GM11168 (cell line): ENCODE data around the gene TUBA3E.
"Not testable (repeated sequence)": the region's sequence is repeated elsewhere in the genome, so short reads cannot be mapped to it uniquely, and the experiment has no call there.

Experiments used
- in situ Hi-C: fragments of 300-500 bp; cut with MboI; formaldehyde crosslinking; loops from one replicate; pipeline ENCODE4 v1.12.0; 2022; ENCODE audit warnings: low sequenced_read_pairs; ENCODE audit not compliant: unreplicated experiment

Gene TUBA3E

DNA sequence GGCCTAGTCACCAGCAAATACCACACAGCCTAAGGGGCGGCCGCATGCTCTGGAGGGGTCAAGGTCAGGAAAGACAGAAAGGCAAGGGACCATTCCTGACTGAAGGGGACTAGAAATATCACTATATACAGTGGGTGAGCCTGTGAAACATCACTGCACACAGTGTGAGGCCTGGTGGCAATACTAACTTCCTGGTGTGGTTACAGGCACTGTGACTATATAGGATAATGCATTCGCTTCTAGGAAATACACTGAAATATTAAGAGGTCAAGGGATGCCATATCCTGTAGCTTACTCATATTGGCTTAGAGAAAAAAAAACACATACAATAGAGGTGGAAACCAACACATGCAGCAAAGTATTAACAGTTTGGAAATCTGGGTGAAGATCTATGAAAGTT is 29.1 kb downstream of the TUBA3E start:
- in situ Hi-C loops: not testable (repeated sequence)

DNA sequence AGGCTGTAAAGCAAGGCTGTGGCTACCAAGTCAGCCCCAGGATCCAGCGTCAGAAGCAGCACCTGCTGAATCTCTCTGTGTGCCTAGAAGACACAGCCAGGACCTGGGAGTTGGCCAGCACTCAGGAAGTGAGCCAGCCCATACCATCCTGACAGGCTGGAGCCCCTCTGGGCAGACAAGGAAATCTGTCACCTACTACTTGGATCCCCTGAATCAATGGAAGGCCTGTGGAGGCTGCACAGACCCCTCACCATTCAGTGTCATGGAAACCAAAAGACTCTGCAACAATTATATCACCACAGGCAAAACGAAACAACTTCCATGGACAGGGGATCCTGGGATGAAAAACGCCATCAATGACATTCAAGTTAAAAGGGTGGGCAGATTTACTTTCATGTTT is 31.6 kb downstream of the TUBA3E start:
- in situ Hi-C loops: not testable (repeated sequence)

DNA sequence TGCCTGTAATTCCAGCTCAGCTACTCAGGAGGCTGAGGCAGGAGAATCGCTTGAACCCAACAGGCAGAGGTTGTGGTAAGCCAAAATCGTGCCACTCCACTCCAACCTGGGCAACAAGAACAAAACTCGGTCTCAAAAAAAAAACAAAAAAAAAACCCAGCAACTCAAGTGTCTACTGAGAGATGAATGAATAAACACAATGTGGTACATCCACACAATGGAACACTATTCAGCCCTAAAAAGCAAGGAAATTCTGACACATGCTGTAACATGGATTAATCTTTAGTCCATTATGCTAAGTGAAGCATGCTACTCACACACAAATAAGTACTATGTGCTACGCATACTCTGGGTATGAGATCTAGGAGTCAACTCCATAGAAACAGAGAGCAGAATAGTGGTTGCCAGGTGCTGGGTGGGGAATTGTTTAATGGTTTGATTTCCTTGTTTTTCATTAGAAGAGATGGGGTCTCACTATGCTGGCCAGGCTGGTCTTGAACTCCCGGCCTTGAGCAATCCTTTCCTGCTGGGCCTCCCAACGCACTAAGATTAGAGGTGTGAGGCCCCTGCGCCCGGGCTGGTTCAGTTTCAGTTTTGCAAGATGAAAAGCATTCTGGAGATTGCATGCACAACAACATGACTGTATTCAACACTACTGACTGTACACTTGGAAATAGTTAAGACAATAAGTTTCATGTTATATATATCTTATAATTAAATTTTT is 32.8 kb downstream of the TUBA3E start:
- in situ Hi-C loops: no loop called here

DNA sequence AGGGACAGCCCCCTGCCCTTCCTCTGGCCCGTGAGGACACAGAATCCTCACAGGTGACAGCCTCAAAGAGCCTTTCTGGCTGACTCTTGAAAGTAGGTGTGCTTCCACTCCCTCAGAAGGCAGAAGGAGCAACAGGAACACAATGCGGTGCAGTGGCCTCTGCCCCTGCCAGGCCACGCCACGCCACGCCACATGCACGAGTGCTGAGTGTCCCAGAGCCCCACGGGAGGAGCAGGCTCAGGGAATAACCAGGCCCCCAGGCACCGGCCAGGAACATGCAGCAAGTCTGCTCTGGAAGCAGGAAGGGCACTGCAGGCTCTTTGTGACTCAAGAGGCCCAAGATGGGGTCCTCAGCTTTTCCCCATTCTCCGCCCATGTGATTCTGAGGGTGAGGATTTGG is 35.3 kb downstream of the TUBA3E start:
- in situ Hi-C loops: no loop called here

DNA sequence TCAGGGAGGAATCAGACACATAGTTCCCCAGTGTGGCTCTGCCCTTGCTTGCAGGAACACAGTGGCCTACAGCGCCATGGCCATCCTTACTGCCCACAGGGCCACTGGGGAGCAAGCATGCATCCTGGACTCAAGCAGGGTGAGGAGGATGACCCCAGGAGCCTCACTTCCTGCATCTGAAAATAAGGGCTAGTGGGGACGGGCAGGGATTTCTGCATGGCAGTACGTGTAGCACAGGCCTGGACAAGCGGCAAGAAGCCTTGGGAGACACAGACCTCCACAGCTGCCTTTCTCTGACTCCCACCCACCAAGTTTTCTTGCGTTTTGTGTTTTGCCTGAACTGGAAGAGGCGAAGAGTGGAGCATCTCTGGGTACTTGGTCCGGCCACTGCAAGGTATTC is 35.8 kb downstream of the TUBA3E start:
- in situ Hi-C loops: not testable (repeated sequence)

DNA sequence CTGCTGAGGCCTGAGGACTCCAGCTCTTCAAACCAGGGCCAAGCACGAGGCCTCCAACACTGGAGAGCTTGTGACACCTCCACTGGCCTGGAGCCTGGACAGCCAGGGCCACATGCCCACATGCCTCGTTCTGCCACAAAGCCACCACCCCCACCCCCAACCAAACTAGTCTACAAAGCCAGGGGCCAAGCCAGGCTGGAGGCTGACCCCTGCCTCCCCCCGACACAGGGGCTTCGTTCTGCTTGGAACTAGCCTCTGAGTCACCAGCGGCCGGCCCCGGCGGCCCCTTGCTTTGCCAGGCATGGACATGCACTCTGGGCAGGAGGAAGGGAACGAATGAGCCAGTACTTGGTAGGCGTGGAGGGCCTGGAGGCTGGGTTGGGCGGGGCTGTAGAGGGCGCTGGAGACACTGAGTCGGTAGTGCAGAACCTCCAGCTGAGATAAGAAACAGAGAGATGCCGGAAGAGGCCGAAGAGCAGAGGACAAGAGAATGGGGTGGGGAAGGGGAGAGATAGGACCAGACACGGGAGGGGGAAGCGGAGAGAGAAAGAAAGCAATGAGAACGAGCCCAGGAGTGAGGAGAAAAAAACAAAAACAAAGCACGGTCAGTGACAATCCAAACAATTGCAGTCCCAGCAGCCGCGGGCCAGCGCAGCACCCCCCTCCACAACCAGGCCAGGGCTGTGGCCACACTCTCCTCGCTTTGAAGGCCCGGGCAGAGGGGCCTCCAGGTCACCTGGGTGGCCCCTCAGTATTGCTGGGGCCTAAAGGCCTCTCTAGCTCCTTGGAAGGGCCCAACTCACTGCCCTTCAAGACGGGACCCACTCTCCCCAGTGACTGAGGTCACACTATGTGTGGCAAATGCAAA is 37.2 kb downstream of the TUBA3E start:
- in situ Hi-C loops: not testable (repeated sequence)

DNA sequence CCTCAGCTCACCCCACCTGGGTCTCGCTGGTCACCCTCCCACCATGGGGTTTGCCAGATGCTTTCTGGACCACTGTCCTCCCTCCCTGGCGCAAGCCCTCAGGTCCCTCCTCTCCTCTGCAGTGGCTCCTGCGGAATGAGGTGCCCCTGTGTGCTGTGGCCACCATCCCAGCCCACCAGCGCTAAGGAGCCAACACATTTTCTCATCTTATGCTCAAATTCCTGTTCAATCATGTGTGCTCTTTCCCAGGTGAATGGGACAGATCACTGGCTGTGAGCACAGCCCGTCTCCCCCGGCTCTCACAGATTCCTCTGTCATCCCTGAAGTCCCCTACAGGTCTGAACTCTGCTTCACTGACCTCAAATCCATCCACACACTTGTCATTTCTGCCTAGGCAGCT is 38.1 kb downstream of the TUBA3E start:
- in situ Hi-C loops: no loop called here

DNA sequence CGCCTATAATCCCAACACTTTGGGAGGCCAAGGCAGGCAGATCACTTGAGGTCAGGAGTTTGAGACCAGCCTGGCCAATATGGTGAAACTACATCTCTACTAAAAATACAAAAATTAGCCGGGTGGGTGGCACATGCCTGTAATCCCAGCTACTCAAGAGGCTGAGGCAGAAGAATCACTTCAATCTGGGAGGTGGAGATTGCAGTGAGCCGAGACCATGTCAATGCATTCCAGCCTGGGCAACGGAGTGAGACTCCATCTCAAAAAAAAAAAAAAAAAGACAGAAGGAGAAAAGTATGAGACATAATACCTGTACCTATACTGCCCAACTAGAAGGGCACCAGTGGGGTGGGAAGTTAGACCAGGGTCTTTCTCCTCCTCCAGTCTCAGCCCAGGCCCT is 38.9 kb downstream of the TUBA3E start:
- in situ Hi-C loops: loop anchor here (5.0 kb wide), 1 partner anchor 1358 kb away; no protein-coding TSS in a partner anchor

DNA sequence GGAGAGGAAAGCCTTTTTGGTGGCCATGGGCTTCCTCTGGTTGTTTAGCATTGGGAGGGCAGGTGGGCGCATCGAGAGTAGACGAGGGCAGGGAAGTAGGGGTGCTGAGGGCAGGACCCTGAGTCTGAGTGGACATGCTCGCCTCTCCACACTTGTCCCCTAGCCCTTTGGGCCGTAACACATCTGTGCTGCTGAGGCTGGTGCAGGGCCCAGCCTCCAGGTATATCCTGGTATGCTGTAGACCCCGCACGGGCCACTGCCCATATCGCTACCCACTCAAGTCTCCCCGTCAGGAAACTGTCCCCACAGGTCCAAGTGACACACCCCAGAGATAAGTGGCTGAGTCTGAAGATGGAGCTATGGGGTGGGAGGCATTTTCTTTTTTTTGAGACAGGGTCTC is 39.6 kb downstream of the TUBA3E start:
- in situ Hi-C loops: loop anchor here (5.0 kb wide), 1 partner anchor 1359 kb away; no protein-coding TSS in a partner anchor

DNA sequence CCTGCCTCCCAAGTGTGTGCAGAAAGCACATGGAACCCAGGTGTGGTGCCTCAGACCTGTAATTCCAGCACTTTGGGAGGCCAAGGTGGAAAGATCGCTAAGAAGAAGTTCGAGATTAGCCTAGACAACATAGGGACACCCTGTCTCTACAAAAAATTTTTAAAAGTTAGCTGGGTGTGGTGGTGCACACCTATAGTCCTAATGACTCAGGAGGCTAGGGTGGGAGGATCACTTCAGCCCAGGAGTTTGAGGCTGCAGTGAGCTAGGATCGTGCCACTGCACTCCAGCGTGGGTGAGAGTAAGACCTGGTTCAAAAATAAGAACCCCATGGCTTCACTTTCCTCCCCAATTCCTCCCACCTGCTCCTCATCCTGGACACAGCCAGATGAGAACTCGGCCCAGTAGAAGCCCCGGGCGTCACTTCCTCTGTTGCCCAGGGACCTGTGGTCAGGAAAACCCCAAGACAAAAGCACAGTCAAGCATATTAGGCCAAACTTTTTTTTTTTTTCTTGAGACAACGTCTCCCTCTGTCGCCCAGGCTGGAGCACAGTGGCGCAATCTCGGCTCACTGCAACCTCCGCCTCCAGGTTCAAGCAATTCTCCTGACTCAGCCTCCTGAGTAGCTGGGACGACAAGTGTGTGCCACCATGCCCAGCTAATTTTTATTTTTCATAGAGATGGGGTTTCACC is 40.3 kb downstream of the TUBA3E start:
- in situ Hi-C loops: loop anchor here (5.0 kb wide), 1 partner anchor 1359 kb away; no protein-coding TSS in a partner anchor

DNA sequence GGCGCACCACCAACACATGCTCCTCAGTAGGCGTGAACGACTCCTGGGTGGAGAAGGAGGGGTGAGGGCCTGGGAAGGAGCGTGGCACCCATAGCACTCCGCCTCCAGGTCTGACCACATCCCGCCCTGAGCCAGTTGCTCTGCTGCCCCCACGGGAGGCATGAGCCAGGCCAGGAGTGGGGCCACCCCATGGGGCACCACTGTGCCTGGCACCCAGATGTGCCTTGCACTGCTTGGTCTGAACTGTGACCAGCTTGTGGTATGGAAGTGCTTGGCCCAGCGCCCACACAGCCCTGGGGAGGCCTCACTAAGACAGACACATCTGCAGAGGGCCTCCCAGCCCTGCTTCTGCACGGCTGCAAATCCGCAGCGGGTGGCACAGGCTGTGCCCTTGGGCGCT is 40.9 kb downstream of the TUBA3E start:
- in situ Hi-C loops: loop anchor here (5.0 kb wide), 1 partner anchor 1360 kb away; no protein-coding TSS in a partner anchor

DNA sequence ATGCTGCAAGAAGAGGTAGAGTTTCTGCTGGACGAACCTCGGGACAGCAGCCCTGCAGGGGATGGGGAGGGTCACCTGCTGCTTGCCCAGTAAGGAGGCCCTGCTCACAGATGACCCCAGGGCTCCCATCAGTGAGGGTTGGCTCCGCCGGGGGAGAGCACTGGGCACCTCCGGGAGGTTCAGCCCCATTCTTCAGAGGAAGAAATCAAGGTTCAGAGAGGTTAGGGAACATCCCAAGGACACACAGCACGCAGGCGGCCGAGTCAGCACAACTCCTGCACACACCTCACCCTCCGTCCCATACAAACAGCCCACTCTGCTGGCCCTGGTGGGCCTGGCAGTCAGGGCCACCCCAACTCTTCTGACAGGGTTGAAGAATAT is 41.6 kb downstream of the TUBA3E start:
- in situ Hi-C loops: loop anchor here (5.0 kb wide), 1 partner anchor 1361 kb away; no protein-coding TSS in a partner anchor

DNA sequence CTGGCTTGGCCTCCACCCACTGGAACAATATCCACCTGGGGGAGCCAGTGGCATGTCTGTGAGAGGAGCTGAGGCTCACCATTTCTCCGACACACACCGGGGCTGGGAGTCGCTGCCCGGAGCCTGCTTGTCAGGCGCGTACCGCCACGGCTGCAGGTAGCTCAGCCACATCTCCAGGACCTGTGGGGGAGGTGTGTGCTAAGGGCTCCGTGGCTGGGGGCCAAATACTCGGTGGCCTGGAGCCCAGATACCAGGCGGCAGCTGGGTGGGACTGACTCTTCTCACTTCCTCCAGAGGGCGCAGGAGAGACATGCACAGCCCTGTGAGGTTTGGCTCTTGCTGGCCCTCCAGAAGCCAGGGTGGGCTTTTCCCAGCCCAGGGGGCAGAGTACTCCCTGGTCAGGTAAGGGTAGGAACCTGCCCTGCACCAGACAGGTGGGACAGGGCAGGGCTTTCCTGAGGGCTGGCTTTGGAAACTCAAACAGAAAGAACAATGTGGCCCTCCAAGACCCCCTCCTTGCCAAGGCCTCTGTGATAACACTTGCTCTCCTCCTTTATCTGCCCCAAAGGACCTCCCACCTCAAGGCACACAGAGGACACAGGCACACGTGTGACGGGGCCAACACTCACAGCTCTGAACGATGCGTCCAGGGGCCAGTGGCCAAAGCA is 42.1 kb downstream of the TUBA3E start:
- in situ Hi-C loops: loop anchor here (5.0 kb wide), 1 partner anchor 1361 kb away; no protein-coding TSS in a partner anchor

DNA sequence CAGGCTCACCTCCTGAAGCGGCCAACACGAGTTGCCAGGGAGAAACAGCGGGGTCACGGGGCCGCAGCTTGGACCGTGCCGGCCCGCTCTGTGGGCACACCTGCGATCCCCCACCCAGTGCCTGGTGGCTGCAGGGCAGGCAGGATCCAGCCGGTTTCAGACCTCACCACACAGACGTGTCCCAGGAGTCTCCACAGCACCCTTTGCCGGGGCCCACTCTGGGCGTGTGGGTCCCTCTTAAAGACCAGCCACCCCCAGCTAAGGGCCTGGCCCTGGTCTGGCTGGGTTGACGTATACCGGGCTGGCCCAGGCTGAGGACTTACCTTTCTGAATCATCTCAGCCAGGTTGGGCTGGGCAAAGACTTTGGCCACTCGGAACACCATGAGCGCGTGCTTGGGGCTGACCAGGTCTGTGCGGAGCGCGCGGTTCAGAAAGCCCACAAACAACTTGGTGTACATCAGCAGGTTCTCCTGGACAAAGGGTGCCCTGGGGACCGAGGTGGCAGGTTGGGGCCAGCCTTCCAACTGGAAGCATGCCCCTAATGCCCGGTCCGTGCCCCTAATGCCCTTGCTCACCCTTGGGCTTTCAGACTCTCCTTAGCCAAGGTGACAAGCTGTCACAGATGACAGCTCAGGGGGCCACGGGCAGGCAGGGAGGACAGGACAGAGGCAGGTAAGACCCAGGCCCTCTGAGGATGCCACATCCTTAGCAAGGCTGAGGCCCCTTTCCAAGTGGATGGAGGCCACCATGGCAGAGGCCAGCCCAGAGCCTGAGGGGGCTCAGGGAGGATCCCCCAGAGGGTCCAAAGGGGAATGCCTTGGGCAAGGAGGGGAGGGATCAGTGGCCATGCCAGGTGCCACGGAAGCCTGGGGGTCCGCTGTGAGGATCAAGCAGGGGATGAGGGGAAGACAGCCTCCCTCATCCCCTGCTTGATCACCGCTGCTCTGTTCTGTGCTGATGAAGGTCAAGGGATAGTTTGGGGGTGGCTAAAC is 43.2 kb downstream of the TUBA3E start:
- in situ Hi-C loops: loop anchor here (5.0 kb wide), 1 partner anchor 1362 kb away; no protein-coding TSS in a partner anchor

DNA sequence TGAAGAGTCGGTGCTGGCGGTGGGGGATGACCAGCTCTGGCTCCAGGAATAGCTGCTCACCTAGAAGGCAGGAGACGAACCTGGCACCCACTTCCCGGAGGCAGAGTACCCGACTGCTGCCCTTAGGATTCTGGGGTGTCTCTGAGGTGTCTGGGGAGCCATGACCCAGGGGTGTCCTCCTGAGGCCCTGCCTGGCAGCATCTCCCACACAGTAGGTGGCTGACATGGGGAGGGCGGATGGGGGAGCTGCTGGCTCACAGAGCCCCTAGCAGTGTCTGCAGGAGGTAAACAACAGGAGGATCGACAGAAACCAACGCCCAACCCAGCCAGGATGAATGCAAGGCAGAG is 43.8 kb downstream of the TUBA3E start:
- in situ Hi-C loops: not testable (repeated sequence)

DNA sequence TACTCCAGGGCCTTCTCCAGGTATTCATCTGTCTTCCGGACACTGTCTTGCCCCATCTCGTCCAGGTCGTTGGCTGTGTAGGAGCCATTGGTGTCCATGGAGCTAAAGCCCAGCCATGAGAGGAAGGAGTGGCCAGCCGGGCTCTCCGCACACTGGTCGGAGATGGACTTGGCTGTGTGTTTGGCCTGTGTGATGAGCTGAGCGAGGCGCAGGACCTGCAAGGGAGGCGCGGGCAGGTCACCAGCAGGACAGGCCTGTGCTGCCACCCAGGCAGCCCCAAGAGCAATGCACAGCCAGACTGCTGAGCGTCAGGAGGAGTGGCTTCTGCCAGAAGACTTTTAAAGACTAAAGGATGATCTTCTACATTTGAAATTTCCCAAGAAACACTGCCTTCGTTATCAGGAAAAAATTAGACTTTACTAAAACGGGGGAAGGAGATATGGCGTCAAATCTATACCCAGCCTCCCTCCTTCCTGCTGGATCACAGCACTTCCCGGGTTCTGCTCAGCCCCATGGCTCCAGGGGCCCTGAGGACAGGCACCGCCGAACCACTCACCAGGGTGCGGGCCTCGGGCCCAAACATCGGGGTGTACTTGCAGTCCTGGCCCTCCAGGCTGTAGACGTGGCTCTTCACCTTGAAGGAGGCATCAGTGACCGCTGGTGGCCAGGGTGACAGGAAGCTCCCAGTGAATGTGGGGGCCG is 44.4 kb downstream of the TUBA3E start:
- in situ Hi-C loops: not testable (repeated sequence)

DNA sequence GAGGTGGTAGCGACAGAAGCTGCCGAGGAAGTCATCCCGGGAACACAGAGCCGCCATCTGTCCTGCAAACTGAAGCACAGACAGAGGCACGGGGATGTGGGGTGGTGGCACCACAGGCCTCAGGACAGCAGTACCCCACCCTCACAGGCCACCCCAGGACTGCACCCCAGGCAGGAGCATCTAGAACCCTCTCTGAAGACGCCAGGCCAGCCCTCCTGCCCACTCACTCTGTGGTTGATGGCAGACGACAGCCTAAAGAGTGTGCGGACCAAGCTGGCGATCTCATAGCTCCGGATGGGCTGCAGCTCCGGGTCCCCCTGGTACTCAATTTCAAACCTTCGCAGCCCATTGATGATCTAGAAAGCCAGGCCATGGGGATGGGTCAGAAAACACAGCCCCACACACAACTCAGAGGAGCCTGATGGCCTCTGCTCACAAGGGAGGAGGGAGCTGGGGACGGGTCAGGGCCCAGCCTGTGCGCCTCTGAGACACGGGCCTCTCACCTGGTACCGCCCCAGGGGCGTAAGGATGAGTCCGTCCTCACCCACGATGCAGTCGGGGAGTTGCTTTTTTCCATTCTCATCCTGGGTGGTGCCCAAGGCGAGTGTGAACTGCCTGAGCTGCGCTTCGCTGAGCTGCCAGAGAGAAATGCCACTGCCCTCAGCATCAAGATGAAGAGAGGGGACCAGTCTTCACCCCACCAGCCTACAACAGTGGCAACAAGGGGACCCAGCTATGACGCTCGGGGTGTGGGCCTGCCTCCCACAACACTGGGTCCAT is 45.2 kb downstream of the TUBA3E start:
- in situ Hi-C loops: no loop called here
